ENCODE results near the gene GNG14. TPM values are rescaled to one million over a fixed set of nuclear protein-coding genes. Genes with fewer than 3 reads are reported as not detected.

GNG14 gene
- total and polyA plus RNA-seq, 2 of the 13 experiments (the other 11 are each of a cell fraction or from before 2014, with no cell fraction given): not detected

GRCh38 chr19:12672744-12673143, 15.1 kb upstream of the GNG14 start:
- no TSS peak for BruUV-seq (replicated peaks)
- H3K36me3 ChIP-seq (replicated peaks in 1 of 2; ENCODE audit: control insufficient read depth in 1 of 2, insufficient read depth in 2 of 2, low read length in 2 of 2): peaks cover 27 to 44% of the 10 kb centered on the region in 2 experiments
- H3K27me3 ChIP-seq (ENCODE audit: control insufficient read depth in 1 of 2, insufficient read depth in 2 of 2, low read length in 2 of 2): no peaks in the 10 kb centered on the region; a peak in 1 of 5 replicates
- ChIA-PET CTCF (ENCODE audit: low intra/inter-chr PET ratio, low total read pairs) (interaction anchor here (2.6 kb wide), 1 partner anchor 109 kb away, joined by 17 read pairs; no protein-coding TSS in a partner anchor), POLR2A (interaction anchor here (1.5 kb wide), 1 partner anchor 9 kb away, joined by 6 read pairs; the partner anchor contains the start of gene DHPS)
- TF ChIP-seq MEF2D (CRISPR knock-in tag; IDR thresholded peaks at IDR 0.05) (no peak), AGO2 (optimal IDR thresholded peaks at IDR 0.05; ENCODE audit: low read depth, low read length) (peak; percentile 66), ATAD3A (CRISPR knock-in tag; IDR thresholded peaks at IDR 0.05) (no peak), BRCA1 (CRISPR knock-in tag; IDR thresholded peaks at IDR 0.05) (no peak), AKAP8 (CRISPR knock-in tag; IDR thresholded peaks at IDR 0.05) (no peak)
- peaks cover 27% of the 10 kb centered on the region for H3K79me2 ChIP-seq (ENCODE audit: insufficient read depth, low read length)
- in situ Hi-C loops (cut with HindIII; ENCODE audit: extremely low pct_ligation_motif_present, low pct_unique_long_range_greater_than_20kb) (loop anchor here (5.0 kb wide), 1 partner anchor 110 kb away; no protein-coding TSS in a partner anchor), intact Hi-C loops (cut with micrococcal nuclease; ENCODE audit: unreplicated experiment) (loop anchor here (1.0 kb wide), 1 partner anchor 108 kb away; no protein-coding TSS in a partner anchor)
- H3K27ac ChIP-seq (ENCODE audit: extremely low read length, insufficient read depth, low read length): no peak overlapping the region
- peaks cover 18% of the 10 kb centered on the region for H3K4me1 ChIP-seq (ENCODE audit: insufficient read depth, low read length)
- FAIRE-seq (no peak), ATAC-seq (no peak), DNase-seq (ENCODE audit: low spot score) (no peak)
- no peak overlapping the region for H3K9ac ChIP-seq (ENCODE audit: insufficient read depth, low read depth, low read length)
- H4K20me1 ChIP-seq (ENCODE audit: insufficient read depth, low read length): peaks cover 2% of the 10 kb centered on the region; the same call in 1 of the 2 replicates
- H3K9me3 ChIP-seq (ENCODE audit: low read length): no peaks in the 10 kb centered on the region
- no peak overlapping the region for H3K4me3 ChIP-seq (replicated peaks in 1 of 3; ENCODE audit: insufficient read depth in 1 of 3, low read depth in 2 of 3, low read length in 3 of 3)
- 94% methylated on average over 9 of the region's 10 CpGs for WGBS (ENCODE audit: low lambda C conversion rate)
- H3K4me2 ChIP-seq (ENCODE audit: low read depth, low read length): no peak overlapping the region
- H2AFZ ChIP-seq (ENCODE audit: low read length): no peak overlapping the region

GRCh38 chr19:12675399-12675798, 12.4 kb upstream of the GNG14 start:
- CTCF ChIA-PET (ENCODE audit: low intra/inter-chr PET ratio, low total read pairs): no interaction called here
- H3K9ac ChIP-seq (ENCODE audit: insufficient read depth, low read depth, low read length): no peak overlapping the region
- intact Hi-C loops (cut with micrococcal nuclease; ENCODE audit: unreplicated experiment): no loop called here
- peaks cover 2% of the 10 kb centered on the region; the same call in 1 of the 2 replicates for H4K20me1 ChIP-seq (ENCODE audit: insufficient read depth, low read length)
- no peak overlapping the region for H3K27ac ChIP-seq (ENCODE audit: extremely low read length, insufficient read depth, low read length)
- WGBS (ENCODE audit: low lambda C conversion rate): 92% methylated on average over 6 of the region's 10 CpGs
- peaks cover 19% of the 10 kb centered on the region for H3K4me1 ChIP-seq (ENCODE audit: insufficient read depth, low read length)
- no peak overlapping the region for H3K4me3 ChIP-seq (replicated peaks in 1 of 3; ENCODE audit: insufficient read depth in 1 of 3, low read depth in 2 of 3, low read length in 3 of 3)
- ATAC-seq: no peak
- H3K27me3 ChIP-seq (ENCODE audit: control insufficient read depth in 1 of 2, insufficient read depth in 2 of 2, low read length in 2 of 2): no peaks in the 10 kb centered on the region
- H3K79me2 ChIP-seq (ENCODE audit: insufficient read depth, low read length): peaks cover 10% of the 10 kb centered on the region
- in situ Hi-C loops (cut with HindIII; ENCODE audit: extremely low pct_ligation_motif_present, low pct_unique_long_range_greater_than_20kb): no loop called here
- peak; percentile 33 for TF ChIP-seq AGO2 (optimal IDR thresholded peaks at IDR 0.05; ENCODE audit: low read depth, low read length)
- peak in 1 of 2 experiments; percentile 14; a peak in 1 of 4 replicates for TF ChIP-seq POLR2A (IDR thresholded peaks at IDR 0.05; ENCODE audit: insufficient read depth in 1 of 2, low read depth in 2 of 2, low read length in 2 of 2)
- TF ChIP-seq ETS1 (CRISPR knock-in tag; IDR thresholded peaks at IDR 0.05): no peak
- no peak for TF ChIP-seq MTA3 (CRISPR knock-in tag; IDR thresholded peaks at IDR 0.05)
- H3K9me3 ChIP-seq (ENCODE audit: low read length): no peaks in the 10 kb centered on the region
- POLR2A ChIA-PET: no interaction called here
- H3K4me2 ChIP-seq (ENCODE audit: low read depth, low read length): no peak overlapping the region
- BruUV-seq (replicated peaks): no TSS peak
- FAIRE-seq: no peak
- H3K36me3 ChIP-seq (replicated peaks in 1 of 2; ENCODE audit: control insufficient read depth in 1 of 2, insufficient read depth in 2 of 2, low read length in 2 of 2): peaks cover 36 to 63% of the 10 kb centered on the region in 2 experiments
- no peak overlapping the region for H2AFZ ChIP-seq (ENCODE audit: low read length)
- no peak for DNase-seq (ENCODE audit: low spot score)
